Tibial artery (tissue), 4 donors: ENCODE results near the gene PIK3C2B.
A peak's percentile ranks its signal among the peaks of the same experiment; 100 is the strongest.

ENCODE experiments used
- DNase-seq, 2 donors: peaks; one replicate each; pipeline ENCODE4 v3.0.0-alpha.2; 2019
- H3K27ac ChIP-seq, 2 donors: fragments of 200-600 bp; sonication (generic) in 1 of 2; 1 replicate in 1 of 2; 2 replicates in 1 of 2; pipeline ENCODE4 v1.5.1; 2018 to 2019; ENCODE audit warnings: mild to moderate bottlenecking in 1 of 2
- H3K27me3 ChIP-seq, 2 donors: fragments of 200-600 bp; sonication (generic) in 1 of 2; one replicate each; pipeline versions ENCODE4 v1.5.1 to v1.6.0; 2016 to 2019
- H3K36me3 ChIP-seq, 3 donors: fragments of 200-600 bp; sonication (generic) in 2 of 3; one replicate each; pipeline ENCODE4 v1.5.1; 2016 to 2019; ENCODE audit warnings: mild to moderate bottlenecking in 2 of 3
- H3K4me1 ChIP-seq, 4 donors: fragments of 200-600 bp; sonication (generic) in 2 of 4; 1 replicate in 3 of 4; 2 replicates in 1 of 4; pipeline ENCODE4 v1.5.1; 2016 to 2019
- H3K4me3 ChIP-seq, 2 donors: fragments of 200-600 bp; sonication (generic) in 1 of 2; 1 replicate in 1 of 2; 2 replicates in 1 of 2; pipeline ENCODE4 v1.5.1; 2018 to 2019; ENCODE audit warnings: mild to moderate bottlenecking in 2 of 2
- H3K9me3 ChIP-seq, 3 donors: fragments of 200-600 bp; sonication (generic) in 1 of 3; one replicate each; pipeline ENCODE4 v1.5.1; 2016 to 2019
- CTCF ChIP-seq, 2 experiments: fragments of 200-600 bp in 1 of 2; fragments of 450-650 bp in 1 of 2; IDR thresholded peaks; one replicate each; pipeline ENCODE4 v1.5.1; 2017 to 2019; ENCODE audit warnings: antibody characterized with exemption in 2 of 2, mild to moderate bottlenecking in 1 of 2, moderate library complexity in 1 of 2
- intact Hi-C: fragments of 100-400 bp; cut with DNase I; formaldehyde crosslinking; loops from one replicate; pipeline ENCODE4 v1.15.0; 2023; ENCODE audit warnings: low total_unique reads

Gene PIK3C2B

GRCh38 chr1:204473400-204473965 is 21.1 kb downstream of the PIK3C2B start:
- Histone ChIP-seq H3K27me3 (no peaks in the 10 kb centered on the region), H3K9me3 (no peaks in the 10 kb centered on the region), H3K27ac (no peak overlapping the region), H3K4me1 (peaks cover 5 to 46% (median 24%) of the 10 kb centered on the region in 4 donors), H3K36me3 (peaks cover 0 to 11% (median 9%) of the 10 kb centered on the region in 3 donors), H3K4me3 (no peak overlapping the region)
- no peak for DNase-seq
- no peak for TF ChIP-seq CTCF (IDR thresholded peaks at IDR 0.05)
- intact Hi-C loops = no loop called here

GRCh38 chr1:204472660-204473059 is 21.9 kb downstream of the PIK3C2B start:
- H3K27ac ChIP-seq = no peak overlapping the region
- no peak for TF ChIP-seq CTCF (IDR thresholded peaks at IDR 0.05)
- peaks cover 5 to 38% (median 17%) of the 10 kb centered on the region in 4 donors for H3K4me1 ChIP-seq
- DNase-seq = no peak
- no peaks in the 10 kb centered on the region for H3K9me3 ChIP-seq
- H3K4me3 ChIP-seq = no peak overlapping the region
- H3K36me3 ChIP-seq = peaks cover 0 to 13% (median 9%) of the 10 kb centered on the region in 3 donors
- intact Hi-C loops = no loop called here
- no peaks in the 10 kb centered on the region for H3K27me3 ChIP-seq

- TF ChIP-seq CTCF (IDR thresholded peaks at IDR 0.05) = no peak
- peaks cover 0 to 37% (median 17%) of the 10 kb centered on the region in 4 donors for H3K4me1 ChIP-seq
These were observed 22.9 kb downstream of the PIK3C2B start for GRCh38 chr1:204471687-204472086.

GRCh38 chr1:204469304-204469703 is 25.3 kb downstream of the PIK3C2B start:
- Histone ChIP-seq H3K36me3 (peaks cover 0 to 14% (median 9%) of the 10 kb centered on the region in 3 donors), H3K4me3 (no peak overlapping the region), H3K27ac (no peak overlapping the region), H3K27me3 (no peaks in the 10 kb centered on the region), H3K9me3 (no peaks in the 10 kb centered on the region), H3K4me1 (peaks cover 0 to 46% (median 33%) of the 10 kb centered on the region in 4 donors)
- DNase-seq = peak in 1 of 2 donors; percentile 58
- TF ChIP-seq CTCF (IDR thresholded peaks at IDR 0.05) = no peak
- intact Hi-C loops = no loop called here

More at GRCh38 chr1:204471687-204472086, 22.9 kb downstream of the PIK3C2B start:
- Histone ChIP-seq H3K4me3 (no peak overlapping the region), H3K27me3 (no peaks in the 10 kb centered on the region), H3K36me3 (peaks cover 0 to 13% (median 9%) of the 10 kb centered on the region in 3 donors), H3K9me3 (no peaks in the 10 kb centered on the region), H3K27ac (no peak overlapping the region)
- intact Hi-C loops = no loop called here
- DNase-seq = no peak

- H3K9me3 ChIP-seq = no peaks in the 10 kb centered on the region
- H3K36me3 ChIP-seq = peaks cover 0 to 18% (median 9%) of the 10 kb centered on the region in 3 donors
- intact Hi-C loops = no loop called here
- peaks cover 0 to 51% (median 37%) of the 10 kb centered on the region in 4 donors for H3K4me1 ChIP-seq
- H3K27me3 ChIP-seq = no peaks in the 10 kb centered on the region
- no peak overlapping the region for H3K27ac ChIP-seq
- H3K4me3 ChIP-seq = no peak overlapping the region
- no peak for TF ChIP-seq CTCF (IDR thresholded peaks at IDR 0.05)
- peak in 1 of 2 donors; percentile 37 for DNase-seq
These were observed 25.8 kb downstream of the PIK3C2B start for GRCh38 chr1:204468766-204469302.
